AG04450 (cell line): ENCODE measurements around the gene MORC2. TPM values are rescaled to one million over a fixed set of nuclear protein-coding genes. Genes with fewer than 3 reads are reported as not detected.
A peak's percentile ranks its signal among the peaks of the same experiment; 100 is the strongest.

Source experiments
- CTCF ChIA-PET: fragments of 300-600, 350-600 bp; formaldehyde crosslinking; extraction: SDS; loops from one replicate; lab custom pipeline; 2022; ENCODE audit warnings: antibody characterized with exemption, inconsistent platforms; lab: Charles Lee
- POLR2A ChIA-PET: fragments of 350-600 bp; formaldehyde crosslinking; extraction: SDS; loops from one replicate; lab custom pipeline; 2021; ENCODE audit warnings: antibody characterized with exemption, inconsistent platforms; lab: Yijun Ruan, JAX
- DNase-seq: peaks from one replicate; pipeline ENCODE4 v3.0.0-alpha.2; 2011; ENCODE audit warnings: low read depth, low spot score
- H3K27ac ChIP-seq: one replicate; pipeline ENCODE4 v1.5.1; 2012; ENCODE audit warnings: low read depth, low read length, control low read depth
- H3K27me3 ChIP-seq: one replicate; pipeline ENCODE4 v1.6.0; 2012; ENCODE audit warnings: low read length; ENCODE audit not compliant: control insufficient read depth, insufficient read depth
- H3K4me3 ChIP-seq: 2 replicates; pipeline ENCODE4 v1.5.1; 2011; ENCODE audit warnings: mild to moderate bottlenecking, low read depth, low read length, control low read depth
- H3K9me3 ChIP-seq: 2 replicates; pipeline ENCODE4 v1.5.1; 2012; ENCODE audit warnings: low read length; ENCODE audit not compliant: control insufficient read depth, insufficient read depth
- CTCF ChIP-seq: IDR thresholded peaks from 2 replicates; pipeline ENCODE4 v1.5.1; 2011; ENCODE audit warnings: low read depth, low read length, control low read depth, inconsistent platforms
- polyA plus RNA-seq: library from polyadenylated mRNA; depleted of rRNA; stranded (reverse); fragments of >200 nt; gene quantifications from 2 replicates; pipeline ENCODE4 v1.2.3, GENCODE V29; 2011

MORC2 gene
- polyA plus RNA-seq, 1 experiment: 16.3 TPM

- POLR2A ChIA-PET: no interaction called here
- no peak for DNase-seq
- no peaks in the 10 kb centered on the region for H3K27me3 ChIP-seq
- no peak overlapping the region for H3K27ac ChIP-seq
- H3K4me3 ChIP-seq: no peak overlapping the region
- no peak for TF ChIP-seq CTCF
- CTCF ChIA-PET: interaction anchor here (0.7 to 4.3 kb wide), 21 partner anchors 10 to 287 kb away, joined by 3 to 271 read pairs (median 4); partner anchors contain the start of gene SLC35E4
- H3K9me3 ChIP-seq: peaks cover 5% of the 10 kb centered on the region; the same call in 1 of the 2 replicates
These were observed 47.5 kb downstream of the MORC2 start for GRCh38 chr22:30921108-30921507.

GRCh38 chr22:30920407-30920806, 48.2 kb downstream of the MORC2 start:
- ChIA-PET CTCF (interaction anchor here (0.6 to 4.3 kb wide), 52 partner anchors 10 to 473 kb away, joined by 3 to 271 read pairs (median 4); partner anchors contain the start of genes MORC2 and SLC35E4), POLR2A (no interaction called here)
- Histone ChIP-seq H3K4me3 (no peak overlapping the region), H3K27ac (no peak overlapping the region), H3K27me3 (no peaks in the 10 kb centered on the region), H3K9me3 (peaks cover 8% of the 10 kb centered on the region; the same call in 1 of the 2 replicates)
- DNase-seq: peak; percentile 26
- TF ChIP-seq CTCF: peak; percentile 94

GRCh38 chr22:30919973-30920372, 48.6 kb downstream of the MORC2 start:
- no peak for DNase-seq
- TF ChIP-seq CTCF: no peak
- Histone ChIP-seq H3K9me3 (peaks cover 8% of the 10 kb centered on the region; the same call in 1 of the 2 replicates), H3K27ac (no peak overlapping the region), H3K4me3 (no peak overlapping the region), H3K27me3 (no peaks in the 10 kb centered on the region)
- ChIA-PET POLR2A (no interaction called here), CTCF (interaction anchor here (0.6 to 4.3 kb wide), 53 partner anchors 10 to 474 kb away, joined by 3 to 271 read pairs (median 4); partner anchors contain the start of genes MORC2 and SLC35E4)

GRCh38 chr22:30918761-30919160, 49.8 kb downstream of the MORC2 start:
- Histone ChIP-seq H3K4me3 (no peak overlapping the region), H3K27me3 (no peaks in the 10 kb centered on the region), H3K9me3 (peaks cover 8% of the 10 kb centered on the region; the same call in 1 of the 2 replicates), H3K27ac (no peak overlapping the region)
- DNase-seq: no peak
- no peak for TF ChIP-seq CTCF
- CTCF ChIA-PET: interaction anchor here (4.3 kb wide), 1 partner anchor 154 kb away, joined by 271 read pairs; no protein-coding TSS in a partner anchor
- POLR2A ChIA-PET: no interaction called here

GRCh38 chr22:30910358-30910757, 58.2 kb downstream of the MORC2 start:
- Histone ChIP-seq H3K27me3 (no peaks in the 10 kb centered on the region), H3K4me3 (no peak overlapping the region), H3K27ac (no peak overlapping the region), H3K9me3 (no peaks in the 10 kb centered on the region; the same call in 1 of the 2 replicates)
- CTCF ChIA-PET: interaction anchor here (1.2 to 6.2 kb wide), 3 partner anchors 10 to 147 kb away, joined by 4 to 70 read pairs (median 4); no protein-coding TSS in a partner anchor
- TF ChIP-seq CTCF: no peak
- no peak for DNase-seq
- POLR2A ChIA-PET: no interaction called here
